HK-2 (cell line): ENCODE measurements around the gene ZNF10.
A peak's percentile ranks its signal among the peaks of the same experiment; 100 is the strongest.

Source experiments
- DNase-seq: peaks from one replicate; pipeline ENCODE4 v3.0.0-alpha.2; 2018; ENCODE audit not compliant: unreplicated experiment

The ZNF10 gene

DNA sequence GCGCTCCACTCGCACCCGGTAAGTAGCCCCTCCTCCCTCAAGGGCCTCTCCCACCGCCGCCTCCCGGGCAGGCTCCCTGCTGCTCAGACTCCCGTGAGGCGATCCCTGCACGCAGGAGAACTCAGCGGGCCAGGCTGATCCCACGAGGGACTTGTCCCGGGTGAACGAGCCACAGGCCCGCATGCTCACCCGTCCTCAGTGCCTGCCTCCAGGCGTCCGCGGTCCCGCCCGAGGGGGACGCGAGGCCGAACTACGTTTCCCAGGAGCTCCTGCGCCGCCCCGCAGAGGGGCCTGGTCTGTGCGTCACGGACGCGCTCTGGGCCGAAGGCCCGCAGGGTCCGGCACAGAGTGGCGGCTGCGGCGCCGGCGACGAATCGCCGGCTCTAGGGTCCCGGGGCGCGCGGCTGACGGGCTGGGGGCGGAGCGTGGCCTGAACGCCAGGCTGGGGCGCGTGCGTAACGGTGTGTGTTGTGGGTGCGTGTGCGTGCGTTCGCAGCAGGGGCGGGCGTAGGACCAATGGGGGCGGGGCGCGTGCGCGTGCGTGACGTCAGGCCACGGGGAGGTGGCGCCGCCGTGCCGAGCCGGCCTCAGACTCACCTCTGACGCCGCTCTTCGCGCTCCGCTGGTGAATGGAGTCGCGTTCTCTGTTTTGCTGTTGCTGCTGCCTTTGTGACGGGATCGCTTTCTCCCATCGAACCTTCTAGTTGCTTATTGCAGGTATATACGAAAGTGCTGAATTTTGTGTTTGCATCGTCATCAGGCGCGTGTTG is at the start of gene ZNF10, which contains the start of gene ZNF891:
TSS of gene ZNF10 (plus strand) at position 590 of the 770 bp plus-strand sequence. CDS start 13,866 bp downstream, outside the sequence.
TSS of gene ZNF891 (minus strand) at position 237 of the 770 bp plus-strand sequence. CDS start 8,356 bp downstream, outside the sequence.
- peak; percentile 98 for DNase-seq

DNA sequence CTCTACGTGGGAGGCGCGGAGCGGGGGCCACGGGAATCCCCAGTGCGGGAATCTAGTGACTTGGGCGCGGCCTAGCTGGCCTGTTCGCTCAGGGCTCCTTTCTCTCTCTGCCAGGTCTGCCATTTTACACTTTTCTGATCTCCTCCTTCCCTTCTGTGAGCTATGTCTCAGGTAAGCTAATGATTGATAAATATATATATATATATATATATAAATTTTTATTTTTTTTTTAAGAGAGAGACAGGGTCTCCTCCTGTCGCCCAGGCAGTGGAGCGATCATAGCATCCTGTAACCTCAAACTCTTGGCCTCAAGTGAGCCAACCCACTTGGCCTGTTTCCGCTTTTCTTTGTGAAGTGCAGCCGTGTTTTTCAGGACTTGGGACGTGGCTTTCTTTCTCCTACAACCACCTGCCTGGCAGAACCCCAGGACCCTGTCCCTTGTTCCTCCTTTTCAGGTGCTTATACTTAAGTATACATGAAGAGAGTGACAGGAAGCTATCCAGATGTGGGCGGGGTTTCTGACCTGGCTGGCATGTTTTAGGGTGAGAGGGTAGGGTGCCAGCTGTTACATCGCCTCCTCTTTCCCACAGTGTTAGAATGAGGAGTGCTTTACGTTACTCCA is 49.2 kb upstream of the ZNF10 start:
- no peak for DNase-seq

DNA sequence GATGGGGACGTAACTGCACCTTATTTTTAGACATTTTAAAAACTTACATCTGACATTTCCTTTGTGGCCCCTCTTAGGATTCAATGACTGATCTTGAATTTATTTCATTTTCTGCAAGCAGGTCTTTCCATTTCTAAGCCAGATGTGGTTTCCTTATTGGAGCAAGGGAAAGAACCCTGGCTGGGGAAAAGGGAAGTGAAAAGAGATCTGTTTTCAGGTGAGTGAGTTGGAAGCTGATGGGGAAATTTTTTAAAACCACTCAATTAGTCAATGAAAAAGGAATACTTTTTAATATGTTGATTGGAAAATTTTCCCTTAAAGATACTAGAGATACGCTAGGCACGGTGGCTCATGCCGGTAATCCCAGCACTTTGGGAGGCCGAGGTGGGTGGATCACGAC is 47.1 kb upstream of the ZNF10 start:
- no peak for DNase-seq

DNA sequence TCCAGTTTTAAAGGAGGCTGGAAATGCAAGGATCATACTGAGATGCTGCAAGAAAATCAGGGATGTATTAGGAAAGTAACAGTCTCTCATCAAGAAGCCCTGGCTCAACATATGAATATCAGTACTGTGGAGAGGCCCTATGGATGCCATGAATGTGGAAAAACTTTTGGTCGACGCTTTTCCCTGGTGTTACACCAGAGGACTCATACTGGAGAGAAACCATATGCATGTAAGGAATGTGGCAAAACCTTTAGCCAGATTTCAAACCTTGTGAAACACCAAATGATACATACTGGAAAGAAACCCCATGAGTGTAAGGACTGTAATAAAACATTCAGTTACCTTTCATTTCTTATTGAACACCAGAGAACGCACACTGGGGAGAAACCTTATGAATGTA is 24.8 kb upstream of the ZNF10 start:
- DNase-seq: no peak

DNA sequence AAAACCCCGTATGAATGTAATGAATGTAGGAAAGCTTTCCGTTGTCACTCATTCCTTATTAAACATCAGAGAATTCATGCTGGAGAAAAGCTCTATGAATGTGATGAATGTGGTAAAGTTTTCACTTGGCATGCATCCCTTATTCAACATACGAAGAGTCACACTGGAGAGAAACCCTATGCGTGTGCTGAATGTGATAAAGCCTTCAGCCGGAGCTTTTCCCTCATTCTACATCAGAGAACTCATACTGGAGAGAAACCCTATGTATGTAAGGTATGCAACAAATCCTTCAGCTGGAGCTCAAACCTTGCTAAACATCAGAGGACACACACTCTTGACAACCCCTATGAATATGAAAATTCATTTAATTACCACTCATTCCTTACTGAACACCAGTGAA is 24.2 kb upstream of the ZNF10 start:
- no peak for DNase-seq

DNA sequence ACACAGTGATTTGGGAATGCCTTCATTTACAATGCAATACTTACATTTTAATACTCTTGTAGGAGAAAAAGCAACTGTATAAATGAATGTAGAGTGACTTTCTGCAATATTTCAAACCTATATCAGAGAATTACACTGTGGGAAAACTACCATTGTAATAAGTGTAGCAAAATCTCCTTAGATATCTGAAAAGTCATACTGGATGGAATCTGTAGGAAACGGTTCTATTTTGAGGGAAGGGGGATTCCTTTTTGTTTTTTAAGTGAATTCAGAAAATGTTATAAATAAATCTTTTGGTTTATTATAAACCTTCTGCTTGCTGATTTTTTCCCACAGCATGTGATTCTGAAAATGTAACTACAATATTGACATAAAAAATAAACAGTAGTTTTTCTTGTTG is 23.3 kb upstream of the ZNF10 start:
- DNase-seq: no peak

DNA sequence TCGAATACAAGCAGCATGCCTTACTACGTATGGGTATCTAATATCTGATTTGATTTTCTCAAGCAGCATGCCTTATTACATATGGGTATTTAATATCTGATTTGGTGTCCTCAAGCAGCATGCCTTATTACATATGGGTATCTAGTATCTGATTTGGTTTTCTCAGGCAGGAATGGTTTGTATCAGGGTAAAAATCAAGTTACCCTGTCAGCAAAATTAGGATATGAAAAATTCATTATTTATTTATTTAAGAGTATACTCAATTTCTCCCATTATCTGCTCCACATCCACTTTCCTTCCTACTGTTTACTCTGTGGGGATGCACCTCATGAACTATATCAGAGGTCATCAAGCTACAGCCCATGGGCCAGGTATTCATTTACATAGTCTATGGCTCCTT is 22.3 kb upstream of the ZNF10 start:
- no peak for DNase-seq

DNA sequence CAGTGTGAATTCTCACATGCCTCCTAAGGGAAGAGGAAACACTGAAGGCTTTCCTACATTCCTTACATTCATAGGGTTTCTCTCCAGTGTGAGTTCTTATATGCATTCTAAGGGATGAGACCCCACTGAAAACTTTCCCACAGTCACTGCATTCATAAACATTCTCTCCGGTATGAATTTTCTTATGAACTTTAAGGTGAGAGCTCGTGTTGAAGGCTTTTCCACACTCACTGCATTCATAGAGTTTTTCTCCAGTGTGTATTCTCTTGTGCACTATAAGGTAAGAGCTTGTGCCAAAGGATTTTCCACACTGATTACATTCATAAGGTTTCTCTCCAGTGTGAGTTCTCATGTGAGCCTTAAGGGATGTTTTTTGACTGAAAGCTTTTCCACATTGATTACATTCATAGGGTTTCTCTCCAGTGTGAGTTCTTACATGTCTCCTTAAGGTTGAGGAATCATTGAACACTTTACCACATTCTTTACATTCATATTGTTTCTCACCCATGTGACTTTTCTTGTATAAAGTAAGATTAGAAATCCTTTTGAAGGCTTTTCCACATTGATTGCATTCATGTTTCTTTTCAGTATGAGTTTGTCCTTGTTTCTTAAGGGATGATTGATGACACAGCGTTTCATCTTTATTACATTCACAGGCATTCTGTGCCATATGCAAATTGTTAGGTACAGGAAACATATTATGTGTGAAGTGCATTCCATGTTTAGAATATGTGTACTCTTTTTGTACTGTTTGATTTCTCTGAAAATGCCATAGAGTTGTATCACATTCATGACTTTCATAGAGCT is 9.8 kb upstream of the ZNF10 start:
- DNase-seq: no peak

DNA sequence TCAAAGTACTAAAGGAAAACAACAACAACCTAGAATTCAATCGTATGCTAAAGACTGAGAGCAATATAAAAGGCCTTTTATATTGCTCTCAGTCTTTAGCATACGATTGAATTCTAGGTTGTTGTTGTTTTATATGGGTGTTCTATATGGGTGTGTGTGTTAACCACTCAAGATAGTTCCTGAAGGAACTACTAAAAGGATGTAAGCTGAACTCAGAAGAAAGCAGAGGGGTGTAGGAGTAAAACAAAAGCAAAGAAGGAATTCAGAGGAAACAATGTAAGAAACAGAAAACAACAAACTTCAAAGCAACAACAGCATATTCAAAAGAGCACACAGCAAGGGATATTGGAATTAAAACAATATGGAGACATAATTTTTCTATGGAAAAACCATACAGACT is 5.8 kb upstream of the ZNF10 start:
- no peak for DNase-seq

DNA sequence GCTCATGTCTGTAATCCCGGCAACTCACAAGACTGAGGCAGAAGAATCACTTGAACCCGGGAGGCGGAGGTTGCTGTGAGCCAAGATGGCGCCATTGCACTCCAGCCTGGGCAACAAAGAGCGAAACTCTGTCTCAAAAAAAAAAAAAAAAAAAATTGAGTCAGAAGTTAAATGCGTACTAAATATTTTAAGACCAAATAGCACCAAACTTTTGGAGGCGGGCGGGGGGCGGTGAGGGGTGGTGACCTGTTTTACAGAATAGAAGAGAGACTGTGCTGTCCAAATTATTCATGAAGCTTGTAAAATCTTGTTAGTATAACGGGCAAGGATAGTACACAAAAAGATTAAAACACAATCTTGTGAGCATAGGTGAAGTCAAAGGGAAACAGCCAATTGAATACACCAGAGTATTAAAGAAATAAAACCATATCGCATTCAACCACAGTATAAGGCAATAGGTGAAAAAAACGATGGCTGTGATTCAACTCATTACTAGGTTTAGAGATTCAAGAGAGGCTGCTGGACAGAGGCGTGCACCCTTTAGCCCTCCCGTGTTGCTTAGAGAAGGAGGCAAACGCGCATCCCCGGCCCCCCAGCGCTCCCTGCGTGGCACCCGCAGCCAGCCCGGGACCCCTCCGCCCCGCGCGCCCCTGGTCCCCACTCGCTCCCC is 924 bp upstream of the ZNF10 start:
- peak; percentile 2 for DNase-seq

DNA sequence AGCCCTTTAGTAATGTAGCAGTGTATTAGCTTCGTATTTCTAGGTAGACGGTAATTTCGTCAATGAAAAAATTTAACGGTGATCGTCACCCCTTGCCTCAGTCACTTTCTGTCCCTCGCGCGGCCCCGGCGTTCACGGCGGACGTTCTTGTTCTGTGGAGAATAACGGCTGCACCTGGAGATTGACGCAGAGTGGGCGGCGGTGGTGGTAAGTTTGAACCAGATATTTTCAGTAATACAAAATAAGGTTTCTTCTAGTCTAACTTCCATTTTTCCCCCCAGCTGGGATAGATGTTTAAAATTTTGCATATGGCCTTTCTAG is 341 bp downstream of the ZNF10 start:
- no peak for DNase-seq

DNA sequence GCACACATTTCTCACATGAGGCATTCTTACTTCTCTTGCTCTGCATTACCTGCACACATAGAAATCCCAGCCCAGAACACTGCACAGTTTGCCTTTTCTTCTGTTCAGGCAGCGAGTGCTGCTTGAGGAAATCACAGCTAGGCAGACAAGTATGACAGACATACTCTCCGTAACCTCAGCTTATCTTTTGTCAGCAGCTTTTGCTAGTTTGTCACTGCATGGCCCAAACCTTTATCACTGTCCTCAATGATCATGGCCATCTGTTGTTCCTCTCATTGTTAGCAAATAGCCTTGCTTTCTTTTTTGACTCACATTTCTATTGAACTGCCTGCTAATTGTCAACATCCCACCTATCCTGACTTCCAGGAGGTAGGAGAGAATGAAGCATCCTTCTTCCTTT is 5.3 kb downstream of the ZNF10 start:
- DNase-seq: no peak

DNA sequence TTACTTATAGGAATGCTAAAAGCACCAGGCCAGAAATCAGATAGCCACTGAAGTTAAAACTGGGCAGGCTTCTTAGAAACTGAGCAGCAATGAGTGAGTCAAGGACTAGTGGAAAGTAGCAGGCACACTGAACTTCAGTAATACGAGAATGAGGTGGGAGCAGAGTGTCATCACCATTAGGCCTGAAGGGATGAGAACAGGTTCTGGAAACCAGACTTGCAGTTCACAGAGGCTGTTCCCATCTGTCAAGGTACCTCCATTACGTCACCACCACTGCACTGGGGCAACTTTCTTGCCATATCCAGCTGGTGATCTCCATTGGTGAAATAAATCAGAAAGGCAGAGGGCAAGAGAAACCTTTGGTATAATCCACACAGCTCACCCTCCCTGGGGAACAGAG is 15.6 kb downstream of the ZNF10 start:
- DNase-seq: no peak

DNA sequence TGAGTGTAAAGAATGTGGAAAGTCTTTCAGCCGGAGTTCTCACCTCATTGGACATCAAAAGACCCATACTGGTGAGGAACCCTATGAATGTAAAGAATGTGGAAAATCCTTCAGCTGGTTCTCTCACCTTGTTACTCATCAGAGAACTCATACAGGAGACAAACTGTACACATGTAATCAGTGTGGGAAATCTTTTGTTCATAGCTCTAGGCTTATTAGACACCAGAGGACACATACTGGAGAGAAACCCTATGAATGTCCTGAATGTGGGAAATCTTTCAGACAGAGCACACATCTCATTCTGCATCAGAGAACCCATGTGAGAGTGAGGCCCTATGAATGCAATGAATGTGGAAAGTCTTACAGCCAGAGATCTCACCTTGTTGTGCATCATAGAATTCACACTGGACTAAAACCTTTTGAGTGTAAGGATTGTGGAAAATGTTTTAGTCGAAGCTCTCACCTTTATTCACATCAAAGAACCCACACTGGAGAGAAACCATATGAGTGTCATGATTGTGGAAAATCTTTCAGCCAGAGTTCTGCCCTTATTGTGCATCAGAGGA is 25.8 kb downstream of the ZNF10 start:
- DNase-seq: no peak

DNA sequence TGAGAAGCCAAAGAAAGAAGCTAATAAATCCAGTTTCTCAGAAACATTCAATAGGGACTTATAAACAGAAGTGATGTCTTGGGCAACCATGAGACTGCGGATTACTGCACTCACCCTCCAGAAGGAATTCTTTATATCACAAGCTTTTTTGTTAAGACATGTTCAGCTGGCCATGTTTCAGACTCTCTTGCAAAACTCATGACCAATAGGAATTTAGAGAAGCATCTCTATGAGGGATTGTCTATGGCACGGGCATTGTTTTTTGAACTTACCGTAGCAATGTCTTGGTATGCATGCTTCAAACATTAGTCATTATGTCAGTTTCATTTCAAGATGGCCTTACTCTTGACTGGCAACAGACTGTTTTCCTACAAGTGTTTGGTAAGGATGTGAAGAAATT is 35.3 kb downstream of the ZNF10 start:
- no peak for DNase-seq

DNA sequence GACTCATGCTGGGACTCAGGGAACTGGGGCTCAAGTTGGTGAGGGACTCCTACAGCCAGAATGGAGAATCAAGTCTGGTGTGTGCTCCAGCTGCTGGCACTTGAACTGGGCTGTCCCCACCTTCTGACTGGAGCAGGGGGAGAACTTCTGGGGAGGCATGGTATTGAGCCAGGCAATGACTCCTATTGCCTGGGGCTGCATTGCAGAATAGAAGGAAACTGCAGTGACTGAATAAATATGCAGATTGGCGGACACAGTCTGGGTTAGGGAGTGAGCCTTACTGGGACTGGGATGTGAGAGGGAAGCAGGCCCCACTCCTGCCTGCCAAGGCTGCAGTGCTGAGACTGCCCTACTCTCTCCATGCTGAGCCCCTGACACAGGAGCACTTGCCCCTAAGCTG is 42.1 kb downstream of the ZNF10 start:
- no peak for DNase-seq

DNA sequence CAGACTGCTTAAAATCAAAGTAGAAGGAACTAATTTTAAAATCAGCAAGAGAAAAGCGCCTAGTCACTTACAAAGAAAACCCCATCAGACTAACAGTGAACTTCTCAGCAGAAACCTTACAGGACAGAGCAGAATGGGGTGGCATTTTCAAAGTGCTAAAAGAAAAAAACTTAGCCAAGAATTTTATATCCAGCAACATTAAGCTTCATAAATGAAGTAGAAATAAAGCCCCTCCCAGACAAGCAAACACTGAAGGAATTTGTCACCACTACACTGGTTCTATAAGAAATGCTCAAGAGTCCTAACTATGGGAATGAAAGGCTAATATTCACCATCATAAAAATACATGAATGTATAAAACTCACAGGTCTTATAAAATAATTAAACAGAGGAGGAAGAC is 44.5 kb downstream of the ZNF10 start:
- no peak for DNase-seq

DNA sequence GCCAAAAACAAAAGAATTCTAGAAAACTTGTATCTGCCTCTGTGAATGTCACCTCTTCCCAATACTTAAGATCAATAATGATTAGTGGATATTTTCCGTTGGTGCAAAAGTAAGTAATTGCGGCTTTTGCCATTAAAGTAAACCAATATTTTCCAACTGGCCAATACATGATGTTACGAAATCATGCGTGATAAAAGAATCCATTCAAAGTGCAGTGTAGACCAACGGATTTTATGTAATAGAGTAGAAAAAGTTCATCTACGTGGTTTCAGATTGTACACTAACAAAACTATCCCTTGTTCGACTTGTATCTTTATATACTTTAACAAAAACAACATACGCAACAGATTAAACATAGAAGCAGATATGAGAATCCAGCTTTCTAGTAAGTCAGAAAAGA is 50.2 kb downstream of the ZNF10 start:
- no peak for DNase-seq

DNA sequence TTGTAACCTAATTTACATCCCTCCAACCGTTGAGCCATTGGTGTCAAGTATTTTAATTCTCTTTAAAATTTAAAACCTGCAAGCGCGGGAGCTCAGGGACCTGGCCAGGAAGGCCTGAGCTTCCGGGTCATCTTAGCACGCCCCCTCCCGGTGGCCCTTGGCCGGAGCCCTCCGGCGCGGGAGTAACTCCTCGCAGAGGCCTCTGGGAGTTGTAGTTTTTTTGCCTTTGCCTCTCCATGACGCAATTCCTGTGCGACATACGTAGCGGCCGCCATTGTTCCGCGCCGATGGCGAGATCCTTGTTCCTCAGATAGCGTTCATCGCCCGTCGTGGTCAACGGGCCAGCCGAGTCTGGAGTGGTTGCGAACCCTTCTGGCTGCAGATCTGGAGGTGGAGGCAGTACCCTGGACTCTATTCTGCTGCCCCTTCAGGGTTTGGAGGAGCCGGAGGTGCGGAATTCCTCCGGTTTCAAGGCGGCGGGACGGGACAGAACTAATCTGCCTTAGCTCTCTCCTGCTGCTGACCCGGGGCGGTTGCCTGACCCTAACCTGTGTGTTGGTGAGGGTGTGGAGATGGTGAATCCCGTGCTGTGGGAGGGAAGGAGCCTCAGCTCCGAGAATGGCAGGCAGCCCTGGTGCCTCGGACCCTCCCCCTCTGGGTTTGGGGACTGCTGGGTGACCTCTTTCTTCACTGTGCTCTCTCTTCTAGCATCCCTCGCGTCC is 51.0 kb downstream of the ZNF10 start, which contains the start of gene ZNF268:
TSS of gene ZNF268 (plus strand) at position 258 of the 722 bp plus-strand sequence. CDS start 503 bp downstream, outside the sequence.
- DNase-seq: peak; percentile 92

DNA sequence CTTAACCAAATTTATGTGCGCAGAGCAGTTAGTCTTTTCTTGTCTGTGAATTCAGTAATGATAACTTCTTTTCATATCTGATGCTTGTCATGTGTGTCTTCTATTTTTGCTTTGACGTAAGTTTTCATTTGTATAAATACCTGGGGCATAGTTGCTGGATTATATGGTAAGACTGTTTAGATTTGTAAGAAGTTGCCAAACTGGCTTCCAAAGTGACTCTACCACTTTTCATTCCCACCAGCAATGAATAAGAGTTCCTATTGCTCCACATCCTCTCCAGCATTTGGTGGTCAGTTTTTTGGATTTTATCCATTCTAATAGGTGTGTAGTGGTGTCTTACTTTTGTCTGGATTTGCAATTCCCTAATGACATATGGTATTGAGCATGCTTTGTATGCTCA is 59.7 kb downstream of the ZNF10 start:
- no peak for DNase-seq

DNA sequence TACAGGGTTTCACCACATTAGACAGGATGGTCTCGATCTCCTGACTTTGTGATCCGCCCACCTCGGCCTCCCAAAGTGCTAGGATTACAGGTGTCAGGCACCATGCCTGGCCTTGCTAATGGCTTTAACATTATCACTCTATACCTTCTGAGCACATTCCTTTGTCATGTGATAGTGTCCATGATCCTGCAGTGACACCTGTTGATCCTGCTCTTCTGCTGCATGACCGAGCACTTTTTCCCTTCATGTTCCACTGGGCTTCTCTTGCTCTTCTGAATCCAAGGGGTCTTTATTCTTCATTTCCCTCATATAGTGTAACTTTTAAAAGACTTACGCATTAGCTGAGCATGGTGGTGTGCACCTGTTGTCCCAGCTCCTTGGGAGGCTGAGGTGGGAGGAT is 62.4 kb downstream of the ZNF10 start:
- DNase-seq: no peak
